ENCODE measurements around the gene FUT3. TPM values are rescaled to one million over a fixed set of nuclear protein-coding genes. Genes with fewer than 3 reads are reported as not detected.
A peak's percentile ranks its signal among the peaks of the same experiment; 100 is the strongest.

FUT3 gene
- polyA plus RNA-seq, 1 donor (not counting 4 experiments of a cell fraction or from before 2014, with no cell fraction given), result 2.9 TPM

- no peak for DNase-seq (ENCODE audit: low read depth, low spot score)
- peaks cover 11% of the 10 kb centered on the region for H3K27me3 ChIP-seq (ENCODE audit: control insufficient read depth, extremely low read depth, insufficient read depth, low read length)
- no peaks in the 10 kb centered on the region for H3K36me3 ChIP-seq (ENCODE audit: control insufficient read depth in 2 of 2, extremely low read depth in 1 of 2, insufficient read depth in 2 of 2, low read length in 2 of 2)
- H3K4me2 ChIP-seq (ENCODE audit: control insufficient read depth, extremely low read depth, insufficient read depth, low read depth, low read length), result no peak overlapping the region
- H3K79me2 ChIP-seq (ENCODE audit: control insufficient read depth, insufficient read depth, low read length), result no peaks in the 10 kb centered on the region
- no peak for FAIRE-seq
- peak in 2 of 3 experiments; percentile 33 to 41 for TF ChIP-seq CTCF (optimal IDR thresholded peaks at IDR 0.05 in 1 of 3, IDR thresholded peaks at IDR 0.05 in 1 of 3, conservative IDR thresholded peaks at IDR 0.05 in 1 of 3; ENCODE audit: extremely low read depth in 1 of 3, insufficient read depth in 2 of 3, low read length in 3 of 3)
- no peak for TF ChIP-seq EZH2 (IDR thresholded peaks at IDR 0.05; ENCODE audit: low read length)
- H3K9me3 ChIP-seq (ENCODE audit: control insufficient read depth, low read depth, low read length), result no peaks in the 10 kb centered on the region
- no peaks in the 10 kb centered on the region for H3K9me1 ChIP-seq (ENCODE audit: control insufficient read depth, extremely low read depth, insufficient read depth, low read length)
- H3K4me3 ChIP-seq (ENCODE audit: control insufficient read depth in 2 of 3, extremely low read depth in 1 of 3, insufficient read depth in 2 of 3, low read depth in 1 of 3, low read length in 3 of 3), result no peak overlapping the region
- H3K27ac ChIP-seq (ENCODE audit: control insufficient read depth, insufficient read depth, low read length), result no peak overlapping the region
- no peaks in the 10 kb centered on the region for H3K4me1 ChIP-seq (ENCODE audit: control insufficient read depth, extremely low read depth, insufficient read depth, low read length)
- dilution Hi-C loops (cut with MboI; ENCODE audit: extremely low pct_ligation_motif_present, low sequenced_read_pairs), result no loop called here
- H4K20me1 ChIP-seq (ENCODE audit: control insufficient read depth, extremely low read depth, insufficient read depth, low read length), result no peaks in the 10 kb centered on the region
- H2AFZ ChIP-seq (ENCODE audit: control insufficient read depth, low read length), result no peak overlapping the region
- H3K9ac ChIP-seq (ENCODE audit: control insufficient read depth, extremely low read depth, insufficient read depth, low read length), result no peak overlapping the region
These were observed 13.7 kb upstream of the FUT3 start for GRCh38 chr19:5864725-5865486.

- Histone ChIP-seq H3K4me2 (ENCODE audit: control insufficient read depth, extremely low read depth, insufficient read depth, low read depth, low read length) (no peak overlapping the region), H3K9ac (ENCODE audit: control insufficient read depth, extremely low read depth, insufficient read depth, low read length) (no peak overlapping the region), H3K36me3 (ENCODE audit: control insufficient read depth in 2 of 2, extremely low read depth in 1 of 2, insufficient read depth in 2 of 2, low read length in 2 of 2) (no peaks in the 10 kb centered on the region), H3K79me2 (ENCODE audit: control insufficient read depth, insufficient read depth, low read length) (no peaks in the 10 kb centered on the region), H3K27ac (ENCODE audit: control insufficient read depth, insufficient read depth, low read length) (no peak overlapping the region), H3K4me1 (ENCODE audit: control insufficient read depth, extremely low read depth, insufficient read depth, low read length) (no peaks in the 10 kb centered on the region), H4K20me1 (ENCODE audit: control insufficient read depth, extremely low read depth, insufficient read depth, low read length) (no peaks in the 10 kb centered on the region), H3K4me3 (ENCODE audit: control insufficient read depth in 2 of 3, extremely low read depth in 1 of 3, insufficient read depth in 2 of 3, low read depth in 1 of 3, low read length in 3 of 3) (no peak overlapping the region), H3K9me3 (ENCODE audit: control insufficient read depth, low read depth, low read length) (no peaks in the 10 kb centered on the region), H2AFZ (ENCODE audit: control insufficient read depth, low read length) (no peak overlapping the region), H3K27me3 (ENCODE audit: control insufficient read depth, extremely low read depth, insufficient read depth, low read length) (peaks cover 11% of the 10 kb centered on the region), H3K9me1 (ENCODE audit: control insufficient read depth, extremely low read depth, insufficient read depth, low read length) (no peaks in the 10 kb centered on the region)
- FAIRE-seq, result no peak
- dilution Hi-C loops (cut with MboI; ENCODE audit: extremely low pct_ligation_motif_present, low sequenced_read_pairs), result no loop called here
- DNase-seq (ENCODE audit: low read depth, low spot score), result no peak
- no peak for TF ChIP-seq CTCF (optimal IDR thresholded peaks at IDR 0.05 in 1 of 3, IDR thresholded peaks at IDR 0.05 in 1 of 3, conservative IDR thresholded peaks at IDR 0.05 in 1 of 3; ENCODE audit: extremely low read depth in 1 of 3, insufficient read depth in 2 of 3, low read length in 3 of 3)
These were observed 12.9 kb upstream of the FUT3 start for GRCh38 chr19:5864013-5864720.

All from keratinocyte (primary cell).